CD4-positive, alpha-beta T cell treated with Interleukin-12 subunit alpha and Interleukin-12 subunit beta, for 1 hour (primary cell): ENCODE measurements around the gene CCNYL1.
A peak's percentile ranks its signal among the peaks of the same experiment; 100 is the strongest.
"Not testable (repeated sequence)": the region's sequence is repeated elsewhere in the genome, so short reads cannot be mapped to it uniquely, and the experiment has no call there.

Experiments
- DNase-seq: peaks from one replicate; pipeline ENCODE4 v3.0.0-alpha.2; 2020

CCNYL1 gene

DNA sequence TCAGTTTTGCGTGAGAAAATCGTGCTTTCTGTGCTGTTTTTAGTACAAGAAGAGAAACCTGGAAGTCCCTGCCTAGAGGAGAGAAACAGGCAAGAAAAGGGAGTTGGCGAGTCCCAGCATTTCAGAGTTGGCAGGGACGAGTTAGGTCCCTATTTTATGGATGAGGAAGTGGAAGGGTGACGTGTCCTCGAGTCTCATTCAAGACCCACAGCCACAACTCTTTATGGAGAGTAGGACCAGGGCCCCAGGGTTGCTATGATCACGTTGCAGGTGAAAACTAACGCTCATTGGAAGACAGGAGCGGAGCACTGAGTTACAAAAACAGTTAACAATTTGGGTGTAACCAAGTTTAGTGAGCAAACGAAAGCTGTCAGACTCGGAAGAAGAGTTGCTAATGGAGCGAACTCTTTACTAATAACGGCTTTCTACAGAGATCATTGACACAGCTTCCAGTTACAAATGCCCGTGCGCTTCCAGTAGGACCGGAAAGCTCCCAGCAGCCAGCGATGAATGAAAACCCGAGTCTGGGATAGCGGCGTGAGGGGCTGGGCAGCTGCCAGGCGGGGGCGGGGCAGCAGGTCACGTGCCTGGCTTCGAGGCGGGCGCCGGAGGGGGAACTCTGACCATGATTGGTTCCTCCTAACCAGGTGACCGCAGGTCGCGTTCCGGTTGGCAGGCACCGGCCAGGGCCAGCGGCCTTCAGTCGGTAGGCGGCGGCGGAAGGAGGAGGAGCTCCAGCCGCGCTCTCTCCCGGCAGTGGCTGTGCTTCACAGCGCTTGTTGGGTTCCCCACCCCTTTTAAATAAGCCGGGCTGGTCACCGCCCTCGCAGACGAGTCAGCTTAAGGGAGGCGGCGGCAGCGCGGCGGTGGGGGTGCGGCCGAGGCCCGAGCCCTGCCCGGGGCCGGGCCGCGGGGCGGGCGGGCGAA lies at the start of gene CCNYL1:
Gene CCNYL1 (plus strand): TSS at position 827 of the 927 bp plus-strand sequence. CDS start 257 bp downstream, outside the sequence.
- peak; percentile 99 for DNase-seq

DNA sequence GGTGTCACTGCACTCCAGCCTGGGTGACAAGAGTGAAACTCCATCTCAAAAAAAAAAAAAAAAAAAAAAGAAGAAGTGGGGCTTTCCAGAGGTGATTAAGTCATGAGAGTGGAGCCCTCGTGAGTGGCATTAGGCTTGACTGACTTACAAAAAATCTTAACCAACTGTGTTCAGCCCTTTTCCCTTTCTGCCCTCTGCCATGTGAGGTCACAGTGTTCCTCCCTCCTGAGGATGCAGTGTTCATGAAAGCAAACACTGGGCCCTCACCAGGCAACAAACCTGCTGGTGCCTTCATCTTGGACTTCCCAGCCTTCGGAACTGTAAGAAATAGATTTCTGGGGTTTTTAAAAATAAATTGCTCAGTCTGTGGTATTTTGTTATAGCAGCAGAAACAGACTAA lies 49.2 kb upstream of the CCNYL1 start:
- DNase-seq, result peak; percentile 11

DNA sequence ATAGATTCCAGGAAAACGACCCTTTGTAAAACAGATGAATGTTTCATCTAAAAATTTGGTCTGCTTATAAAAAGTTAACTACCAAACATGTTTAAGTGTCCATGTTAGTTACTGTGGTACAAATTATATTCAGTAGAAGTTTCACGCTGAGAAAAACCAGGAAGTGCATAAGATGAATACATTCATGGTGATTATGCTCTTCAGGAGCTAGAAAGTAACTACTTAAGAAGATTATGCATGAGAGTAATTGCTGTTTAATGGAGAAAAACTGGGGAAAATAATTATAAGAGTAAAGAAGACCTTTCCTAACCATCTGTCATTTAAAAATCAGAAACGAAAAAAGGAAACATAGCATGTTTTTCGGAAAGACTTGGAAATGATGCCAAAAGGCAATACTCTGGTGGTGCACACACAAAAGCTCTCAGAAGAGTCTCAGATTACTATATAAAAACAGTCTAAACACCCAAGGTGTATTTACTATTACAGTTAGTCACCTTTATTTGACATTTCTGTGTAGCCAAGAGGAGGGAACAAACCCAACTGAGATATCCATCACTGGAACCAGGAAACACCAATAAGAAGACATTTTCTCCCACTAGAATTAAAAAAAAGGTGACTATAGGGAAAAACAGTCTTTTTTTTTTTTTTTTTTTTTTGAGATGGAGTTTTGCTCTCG lies 47.4 kb upstream of the CCNYL1 start:
- no peak for DNase-seq

DNA sequence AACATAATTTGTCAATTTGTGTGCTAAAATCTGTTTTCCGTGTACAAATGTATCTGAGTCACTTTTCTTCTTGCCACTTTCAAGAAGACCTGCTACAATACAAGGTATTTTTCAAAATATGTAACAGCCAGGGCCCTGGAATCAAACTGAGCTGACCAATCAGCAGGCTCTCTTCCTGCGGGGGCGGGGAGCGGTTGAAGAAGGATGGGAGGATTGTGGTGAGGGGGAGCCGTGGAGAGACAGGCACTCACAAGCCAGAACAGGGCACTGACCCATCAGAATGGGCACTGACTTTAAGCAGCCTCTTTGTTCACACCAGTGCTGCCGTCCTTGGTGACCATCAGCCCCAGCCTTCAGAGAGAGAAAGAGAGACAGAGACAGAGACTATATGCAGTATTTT lies 40.6 kb upstream of the CCNYL1 start:
- DNase-seq, result no peak

DNA sequence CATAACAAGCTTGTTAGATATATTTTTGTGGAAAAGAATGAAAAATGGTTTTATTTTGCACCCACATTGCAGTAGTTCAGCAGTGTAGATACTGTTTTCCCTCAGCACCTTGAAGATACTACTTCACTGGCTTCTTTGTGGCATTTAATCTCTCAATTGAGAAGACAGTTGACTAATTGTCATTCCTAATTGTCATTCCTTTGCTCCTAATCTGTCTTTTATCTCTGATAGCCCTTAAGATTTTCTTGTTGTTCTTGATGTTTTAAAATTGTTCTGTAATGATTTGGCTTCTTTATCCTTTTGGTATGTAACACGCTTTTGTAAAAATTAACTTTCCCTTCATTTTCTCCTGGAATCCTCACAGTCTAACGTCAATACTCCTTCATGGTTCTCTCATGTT lies 38.0 kb upstream of the CCNYL1 start:
- no peak for DNase-seq

DNA sequence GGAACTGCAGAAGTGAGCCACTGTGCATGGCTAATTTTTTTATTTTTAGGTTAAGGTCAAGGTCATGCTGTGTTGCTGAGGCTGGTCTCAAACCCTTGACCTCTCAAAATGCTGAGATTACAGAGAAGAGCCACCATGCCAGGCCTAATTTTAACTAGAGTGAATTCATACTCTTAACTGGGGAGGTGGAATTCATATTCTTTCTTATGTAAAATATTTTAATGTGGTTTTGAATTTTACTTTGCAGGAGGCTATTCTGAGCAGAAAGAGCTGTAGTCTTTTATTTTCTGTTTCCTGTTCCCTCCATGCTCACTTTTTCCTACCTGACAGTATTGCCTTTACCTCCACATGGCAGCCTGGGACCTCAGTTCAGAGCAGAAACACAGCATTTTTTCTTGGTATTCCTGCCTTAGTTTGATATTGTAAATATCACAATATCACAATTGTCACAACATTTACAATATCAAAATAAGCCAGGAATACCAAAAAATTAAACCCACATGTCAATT lies 37.1 kb upstream of the CCNYL1 start:
- no peak for DNase-seq

DNA sequence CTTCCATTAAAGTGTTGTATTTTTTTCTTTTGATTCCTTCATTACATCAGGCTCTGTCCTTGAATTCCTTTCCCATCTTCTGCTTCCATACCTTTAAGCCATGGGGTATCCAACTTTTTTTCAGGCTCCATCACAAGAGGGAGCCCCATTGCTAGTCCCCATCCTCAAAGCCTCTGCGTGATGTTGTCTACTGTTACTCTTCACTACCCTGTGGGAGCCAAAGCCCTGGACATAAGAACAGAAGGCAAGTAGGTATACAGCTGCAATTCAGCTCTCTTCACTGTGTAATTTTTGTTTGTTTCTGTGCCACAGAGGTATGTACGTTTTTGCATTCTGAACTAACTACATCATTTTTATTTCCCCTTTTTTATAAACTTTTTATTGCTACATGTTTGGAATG lies 36.6 kb upstream of the CCNYL1 start:
- DNase-seq, result no peak

DNA sequence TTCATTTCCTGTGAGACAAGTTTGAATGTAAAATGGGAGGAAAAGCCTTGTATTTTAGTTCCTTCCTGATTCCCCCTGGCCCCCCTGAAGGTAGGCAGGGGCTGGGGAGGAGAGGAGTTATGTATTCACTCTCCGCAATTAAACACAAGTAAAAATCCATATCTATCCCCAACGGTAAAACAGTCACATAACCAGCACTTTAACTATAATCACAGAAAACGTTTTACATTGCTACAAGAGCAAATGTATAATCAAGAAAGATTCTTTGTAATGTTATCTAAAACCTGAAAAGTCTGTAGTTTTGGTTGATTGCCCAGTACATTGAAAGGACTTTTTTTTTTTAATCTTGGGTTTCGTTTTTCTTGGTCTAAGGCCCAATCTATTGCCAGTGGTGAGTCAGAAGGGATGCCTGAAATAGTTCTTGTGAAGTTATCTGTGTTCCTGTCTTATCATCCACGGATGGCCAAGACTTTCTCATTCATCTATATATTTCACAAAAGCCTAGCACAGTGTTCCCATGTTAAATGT lies 34.5 kb upstream of the CCNYL1 start:
- no peak for DNase-seq

DNA sequence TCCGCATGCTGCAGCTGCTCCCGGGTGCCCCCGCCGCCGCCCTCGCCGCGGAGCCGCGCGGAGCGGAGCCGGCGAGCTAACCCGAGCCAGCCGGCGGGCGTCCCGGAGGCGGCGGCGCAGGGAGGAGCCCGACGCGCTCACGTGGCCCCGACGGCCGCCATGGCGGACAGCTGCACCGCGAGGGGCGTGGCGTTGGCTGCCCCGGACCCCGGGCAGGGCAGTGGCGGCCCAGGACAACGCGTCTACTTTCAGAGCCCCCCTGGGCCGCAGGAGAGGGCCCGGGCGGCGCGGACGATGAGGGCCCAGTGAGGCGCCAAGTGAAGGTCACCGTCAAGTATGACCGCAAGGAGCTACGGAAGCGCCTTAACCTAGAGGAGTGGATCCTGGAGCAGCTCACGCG lies 30.0 kb upstream of the CCNYL1 start:
- no peak for DNase-seq

DNA sequence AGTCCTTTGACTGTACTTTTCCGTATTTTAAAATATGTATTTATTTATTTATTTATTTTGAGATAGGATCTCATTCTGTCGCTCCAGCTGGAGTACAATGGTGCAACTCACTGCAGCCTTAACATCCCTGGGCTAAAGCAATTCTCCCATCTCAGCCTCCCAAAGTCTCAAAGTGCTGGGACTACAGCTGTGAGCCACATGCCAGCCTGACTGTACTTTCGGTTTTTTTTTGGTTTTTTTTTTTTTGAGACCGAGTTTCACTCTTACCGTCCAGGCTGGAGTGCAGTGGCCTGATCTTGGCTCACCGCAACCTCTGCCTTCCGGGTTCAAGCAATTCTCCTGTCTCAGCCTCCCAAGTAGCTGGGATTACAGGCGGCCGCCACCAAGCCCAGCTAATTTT lies 28.9 kb upstream of the CCNYL1 start:
- no peak for DNase-seq

DNA sequence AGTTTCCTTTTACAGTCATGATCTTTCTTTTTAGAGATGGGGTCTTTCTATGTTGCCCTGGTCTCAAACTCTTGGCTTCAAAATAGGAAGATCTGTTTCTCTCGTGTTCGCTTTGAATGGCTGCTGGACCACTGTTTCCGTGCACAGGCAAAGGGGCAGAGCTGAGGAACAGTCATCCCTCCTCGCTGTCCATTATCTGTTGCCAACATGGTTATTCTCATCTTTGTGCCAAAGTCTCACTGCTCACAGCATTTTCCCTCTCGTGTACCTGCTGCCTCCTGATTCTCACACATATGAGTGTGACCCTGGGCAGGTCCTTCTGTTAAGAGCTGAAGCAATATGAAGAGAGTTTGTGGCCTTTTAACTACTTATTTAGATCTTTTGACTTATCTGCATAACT lies 28.0 kb upstream of the CCNYL1 start:
- DNase-seq, result no peak

DNA sequence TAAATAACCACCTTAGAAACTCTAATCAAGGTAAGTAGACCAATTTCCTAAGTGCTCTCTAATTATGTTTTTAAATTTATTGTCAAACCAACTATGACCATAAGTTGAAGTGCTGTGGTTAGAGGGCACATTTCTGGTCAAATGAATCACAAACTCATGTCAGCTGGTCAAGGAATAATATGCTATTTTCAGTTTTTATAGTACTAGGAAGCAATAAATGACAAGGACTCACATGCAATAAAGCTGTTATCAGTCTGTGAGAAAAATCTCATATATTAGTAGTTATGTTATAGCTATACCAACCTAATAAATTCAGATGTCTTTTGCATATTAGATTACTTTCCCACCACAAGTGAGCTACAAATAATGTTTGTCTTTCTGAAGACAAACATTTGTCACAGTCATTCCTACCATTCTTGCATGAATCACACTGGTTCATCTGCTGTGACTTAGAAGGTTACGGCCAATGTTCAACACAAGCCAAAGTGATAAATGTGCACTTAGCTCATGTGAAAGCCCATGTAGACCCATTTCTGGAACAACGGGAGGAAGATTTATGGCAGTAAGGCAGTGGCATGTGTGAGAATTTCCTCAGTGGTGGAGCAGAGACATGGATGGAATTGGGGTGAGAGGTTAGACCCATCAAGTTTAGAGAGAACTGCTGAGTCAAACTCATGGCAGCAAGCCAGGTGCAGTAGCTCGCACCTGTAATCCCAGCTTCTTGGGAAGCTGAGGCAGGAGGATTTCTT lies 27.4 kb upstream of the CCNYL1 start:
- no peak for DNase-seq

DNA sequence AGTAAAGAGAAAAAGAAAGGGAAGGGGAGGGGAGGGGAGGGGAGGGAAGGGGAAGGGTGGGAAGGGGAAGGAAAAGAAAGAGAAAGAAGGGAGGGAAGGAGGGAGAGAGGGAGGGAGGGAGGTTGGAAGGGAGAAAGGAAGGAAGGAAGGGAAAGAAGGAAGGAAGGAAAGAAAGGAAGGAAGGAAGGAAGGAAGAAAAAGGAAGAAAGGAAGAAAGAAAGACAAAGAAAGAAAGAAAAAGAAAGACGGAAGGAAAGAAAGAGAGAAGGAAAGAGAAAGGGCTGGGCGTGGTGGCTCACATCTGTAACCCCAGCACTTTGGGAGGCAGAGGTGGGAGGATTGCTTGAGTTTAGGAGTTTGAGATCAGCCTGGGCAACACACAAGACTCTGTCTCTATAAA lies 24.6 kb upstream of the CCNYL1 start:
- DNase-seq, result no peak

DNA sequence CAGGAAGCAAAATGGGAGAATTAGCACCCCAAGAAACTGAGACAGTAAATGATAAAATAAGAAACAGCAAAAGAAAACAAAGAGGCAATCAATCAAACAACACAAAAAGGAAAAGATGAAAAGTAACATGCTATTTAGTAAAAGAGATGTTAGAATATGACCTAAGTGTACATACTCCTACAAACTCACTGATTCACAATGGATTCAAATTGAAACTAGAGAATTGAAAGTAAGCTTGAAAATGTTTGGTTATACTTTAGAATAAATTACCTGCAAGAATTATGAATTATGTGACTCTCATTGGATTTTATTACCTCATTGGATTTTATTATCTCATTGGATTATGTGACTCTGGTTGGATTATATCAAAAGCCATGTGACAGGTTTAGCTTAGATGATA lies 22.8 kb upstream of the CCNYL1 start:
- DNase-seq, result no peak

DNA sequence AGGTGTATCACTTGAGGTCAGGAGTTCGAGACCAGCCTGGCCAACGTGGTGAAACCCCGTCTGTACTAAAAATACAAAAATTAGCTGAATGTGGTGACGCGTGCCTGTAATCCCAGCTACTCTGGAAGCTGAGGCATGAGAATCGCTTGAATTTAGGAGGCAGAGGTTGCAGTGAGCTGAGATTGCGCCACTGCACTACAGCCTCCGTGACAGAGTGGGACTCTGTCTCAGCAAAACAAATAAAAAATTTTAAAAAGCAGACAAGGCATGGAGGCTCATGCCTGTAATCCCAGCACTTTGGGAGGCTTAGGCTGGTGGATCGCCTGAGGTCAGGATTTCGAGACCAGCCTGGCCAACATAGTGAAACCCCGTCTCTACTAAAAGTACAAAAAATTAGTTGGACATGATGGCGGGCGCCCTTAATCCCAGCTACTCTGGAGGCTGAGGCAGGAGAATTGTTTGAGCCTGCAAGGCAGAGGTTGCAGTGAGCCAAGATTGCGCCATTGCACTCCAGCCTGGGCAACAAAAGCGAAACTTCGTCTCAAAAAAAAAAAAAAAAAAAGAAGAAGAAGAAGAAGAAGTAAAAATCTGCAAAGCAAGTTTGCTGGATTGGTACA lies 20.5 kb upstream of the CCNYL1 start:
- not testable (repeated sequence) for DNase-seq

DNA sequence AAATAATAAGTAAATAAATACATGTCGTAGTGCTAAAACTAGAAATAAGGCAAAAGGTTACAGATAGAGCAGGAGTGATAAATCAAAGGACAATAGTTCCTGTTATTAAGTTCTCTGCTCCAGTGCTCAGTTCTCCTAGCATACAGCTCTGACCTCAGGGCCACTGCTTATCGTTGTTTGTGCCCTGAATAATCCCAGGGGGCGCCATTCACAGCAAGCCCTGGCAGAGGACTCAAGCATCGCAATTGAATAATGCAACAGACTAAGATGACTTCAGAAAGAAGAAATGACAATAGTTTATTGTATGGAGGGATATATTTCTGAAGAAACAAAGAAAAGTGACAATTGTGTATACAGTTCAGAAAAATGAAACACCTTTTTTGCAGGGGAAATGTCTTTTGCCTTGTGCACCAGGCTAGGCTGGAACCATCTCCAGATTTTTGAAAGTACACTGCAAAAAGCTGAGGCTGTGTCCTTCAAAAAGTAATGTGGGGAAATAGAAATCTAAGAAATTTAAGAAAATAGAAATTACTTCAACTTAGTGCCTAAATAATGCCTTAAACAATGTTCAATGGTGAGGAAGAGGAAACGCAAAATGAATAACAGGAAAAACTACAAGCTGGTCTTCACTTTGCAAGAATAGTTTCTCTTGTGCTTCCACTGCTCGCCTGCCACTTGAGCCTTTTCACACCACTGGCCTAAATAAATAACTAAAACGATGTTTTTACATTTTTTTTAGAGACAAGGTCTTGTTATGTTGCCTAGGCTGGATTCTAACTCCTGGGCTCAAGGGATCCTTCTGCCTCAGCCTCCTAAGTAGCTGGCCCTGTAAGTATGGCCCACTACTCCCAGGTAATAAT lies 19.0 kb upstream of the CCNYL1 start:
- DNase-seq, result peak; percentile 58

DNA sequence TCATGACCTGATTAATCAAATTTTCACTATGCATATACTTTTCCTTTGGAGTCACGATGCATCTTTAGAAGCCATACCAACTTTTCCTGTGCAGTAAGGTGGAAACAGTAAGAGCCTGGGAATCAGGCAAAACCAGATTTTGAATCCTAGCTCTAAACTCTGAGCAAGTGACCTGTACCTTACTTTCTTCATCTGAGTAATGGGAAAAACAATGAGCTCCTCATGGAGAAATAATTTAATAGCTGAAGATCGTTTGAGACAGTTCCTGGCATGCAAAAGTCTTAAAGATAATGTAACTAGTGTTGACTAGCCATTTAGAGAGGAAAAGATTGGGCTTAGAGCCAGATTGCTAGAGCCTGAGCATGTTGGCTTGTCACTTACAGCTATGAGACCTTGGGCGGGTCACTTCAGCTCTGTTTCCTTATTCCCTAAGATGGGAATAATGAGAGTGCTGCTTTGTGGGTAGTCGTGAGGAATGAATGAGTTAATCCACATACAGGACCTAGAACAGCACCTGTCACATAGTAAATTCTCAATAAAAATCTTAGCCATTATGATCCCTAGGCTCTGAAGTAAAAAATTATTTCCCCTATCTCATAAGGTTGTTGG lies 17.7 kb upstream of the CCNYL1 start:
- DNase-seq, result no peak

DNA sequence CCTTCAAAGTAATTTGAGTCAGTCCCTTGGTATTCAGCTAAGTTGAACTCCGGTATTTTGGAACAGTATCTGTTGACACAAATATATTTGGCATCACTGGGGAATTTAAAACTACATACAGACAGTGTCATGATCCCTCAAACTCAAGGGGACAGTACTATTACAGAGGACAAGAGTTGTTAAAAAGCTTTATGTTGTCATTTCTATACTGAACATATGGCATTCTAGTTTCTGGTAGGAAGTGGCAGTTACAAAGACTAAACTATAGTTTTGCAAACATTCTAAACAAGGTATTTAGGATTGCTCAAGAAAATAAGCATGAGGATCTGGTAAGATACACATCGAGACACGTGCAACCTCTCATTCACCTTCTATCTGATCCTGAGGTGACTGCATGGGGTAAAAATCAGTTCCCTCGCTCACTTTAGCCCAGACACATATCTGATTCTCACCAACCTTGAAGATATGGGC lies 16.6 kb upstream of the CCNYL1 start:
- no peak for DNase-seq

DNA sequence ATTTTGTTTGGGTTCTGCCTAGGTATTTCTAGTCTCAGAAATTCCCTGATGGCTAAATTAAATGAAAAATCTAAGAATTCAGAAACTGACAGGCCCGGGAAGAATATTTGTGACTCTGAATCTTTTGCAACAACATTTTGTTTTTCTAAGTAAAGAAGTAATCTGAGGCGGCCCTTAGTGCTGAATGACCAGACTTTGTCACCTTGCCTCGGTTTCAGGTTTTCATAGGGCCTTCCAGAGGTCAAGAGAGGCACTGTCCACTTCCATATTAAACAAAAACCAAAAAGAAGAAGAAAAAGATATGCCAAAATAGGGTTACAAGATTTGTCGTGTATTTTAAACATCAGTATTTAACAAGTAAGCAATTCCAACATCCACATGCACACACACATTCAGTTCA lies 16.1 kb upstream of the CCNYL1 start:
- no peak for DNase-seq

DNA sequence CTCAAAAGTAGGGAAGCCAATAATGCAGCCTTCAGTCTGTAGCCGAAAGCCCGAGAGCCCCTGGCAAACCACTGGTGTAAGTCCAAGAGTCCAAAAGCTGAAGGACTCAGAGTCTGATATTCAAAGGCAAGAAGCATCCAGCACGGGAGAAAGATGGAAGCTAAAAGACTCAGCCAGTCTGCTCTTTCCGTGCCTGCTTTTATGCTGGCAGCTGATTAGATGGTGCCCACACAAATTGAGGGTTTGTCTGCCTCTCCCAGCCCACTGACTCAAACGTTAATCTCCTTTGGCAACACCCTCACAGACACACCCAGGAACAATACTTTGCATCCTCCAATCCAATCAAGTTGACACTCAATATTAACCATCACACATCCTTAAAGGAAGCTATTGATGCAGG lies 14.5 kb upstream of the CCNYL1 start:
- DNase-seq, result not testable (repeated sequence)

DNA sequence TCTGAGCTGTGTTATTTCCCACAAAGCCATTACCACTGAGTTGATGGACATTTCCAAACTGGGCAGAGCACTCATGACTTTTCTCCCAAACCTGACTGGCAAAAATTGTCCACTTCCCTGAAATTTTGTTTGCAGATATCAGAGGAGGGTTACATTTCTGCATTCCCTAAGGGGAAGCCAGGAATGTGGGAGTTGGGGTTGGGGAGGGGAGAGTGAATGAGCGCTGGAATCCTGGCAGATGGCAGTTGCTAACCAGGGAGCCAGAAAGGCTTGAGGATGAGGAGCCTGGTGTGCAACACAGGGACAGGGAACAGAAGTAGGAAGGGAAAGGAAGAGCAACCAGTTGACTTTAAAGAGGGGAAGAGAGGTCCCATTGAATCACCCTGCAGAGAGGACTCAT lies 14.0 kb upstream of the CCNYL1 start:
- DNase-seq, result no peak
